Subcutaneous adipose tissue (tissue), 4 donors: ENCODE data around the gene GUK1. TPM values are rescaled to one million over a fixed set of nuclear protein-coding genes. Genes with fewer than 3 reads are reported as not detected.

Experiments
- total RNA-seq, 4 donors: library from RNA; depleted of rRNA; stranded (reverse); fragments of >200 nt; gene quantifications; one replicate each; pipeline ENCODE4 v1.1.0, GENCODE V29; 2016
- TF ChIP-seq, protein P1 (sequence below): fragments of 450-650 bp; IDR thresholded peaks from one replicate; pipeline ENCODE4 v1.5.1; 2016; ENCODE audit warnings: low read depth, mild to moderate bottlenecking, control low read depth, antibody characterized with exemption, moderate library complexity

The GUK1 gene, protein sequence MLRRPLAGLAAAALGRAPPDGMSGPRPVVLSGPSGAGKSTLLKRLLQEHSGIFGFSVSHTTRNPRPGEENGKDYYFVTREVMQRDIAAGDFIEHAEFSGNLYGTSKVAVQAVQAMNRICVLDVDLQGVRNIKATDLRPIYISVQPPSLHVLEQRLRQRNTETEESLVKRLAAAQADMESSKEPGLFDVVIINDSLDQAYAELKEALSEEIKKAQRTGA
- total RNA-seq, result 100 to 1,000 TPM; 179 to 306 (median 285) TPM

DNA sequence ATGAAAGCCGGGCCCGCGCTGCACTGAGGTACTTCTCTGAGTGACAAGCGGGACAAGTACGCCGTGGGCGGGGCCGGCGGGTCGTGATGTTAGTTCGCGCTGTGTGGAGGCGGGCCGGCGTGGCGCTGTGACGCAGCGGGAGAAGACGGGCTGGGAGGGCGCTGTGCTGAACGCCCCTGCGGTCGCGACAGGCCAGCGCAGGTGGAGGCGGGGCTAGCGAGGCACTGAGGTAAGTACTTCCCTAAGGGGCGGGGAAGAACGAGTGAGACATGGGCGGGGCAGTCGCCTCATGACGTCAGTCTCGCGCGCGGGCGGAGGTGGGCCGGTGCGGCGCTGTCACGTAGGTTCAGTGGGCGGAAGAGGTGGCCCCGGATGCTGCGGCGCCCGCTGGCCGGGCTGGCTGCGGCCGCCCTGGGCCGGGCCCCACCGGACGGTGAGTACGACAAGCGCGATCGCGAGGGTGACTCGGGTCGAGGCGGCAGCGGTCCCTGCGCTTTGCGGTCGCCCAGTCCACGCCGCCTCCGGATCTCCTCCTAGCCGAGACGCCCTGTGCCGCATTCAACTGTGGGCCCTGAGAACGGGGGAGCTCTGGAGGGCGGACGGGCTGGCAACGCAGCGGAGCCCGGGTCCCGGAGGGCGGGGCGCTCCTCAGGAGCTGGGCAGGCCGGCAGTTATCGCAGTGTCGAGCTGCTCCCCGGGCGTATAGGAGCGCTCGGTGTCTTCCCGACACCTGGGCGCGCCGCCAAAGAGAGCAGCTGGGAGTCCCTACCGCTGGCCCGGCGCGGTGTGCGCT, at the start of gene GUK1:
TSS of gene GUK1 (plus strand) at position 349 of the 793 bp plus-strand sequence. CDS start at position 373, 24 bp downstream.
- TF ChIP-seq, protein P1, sequence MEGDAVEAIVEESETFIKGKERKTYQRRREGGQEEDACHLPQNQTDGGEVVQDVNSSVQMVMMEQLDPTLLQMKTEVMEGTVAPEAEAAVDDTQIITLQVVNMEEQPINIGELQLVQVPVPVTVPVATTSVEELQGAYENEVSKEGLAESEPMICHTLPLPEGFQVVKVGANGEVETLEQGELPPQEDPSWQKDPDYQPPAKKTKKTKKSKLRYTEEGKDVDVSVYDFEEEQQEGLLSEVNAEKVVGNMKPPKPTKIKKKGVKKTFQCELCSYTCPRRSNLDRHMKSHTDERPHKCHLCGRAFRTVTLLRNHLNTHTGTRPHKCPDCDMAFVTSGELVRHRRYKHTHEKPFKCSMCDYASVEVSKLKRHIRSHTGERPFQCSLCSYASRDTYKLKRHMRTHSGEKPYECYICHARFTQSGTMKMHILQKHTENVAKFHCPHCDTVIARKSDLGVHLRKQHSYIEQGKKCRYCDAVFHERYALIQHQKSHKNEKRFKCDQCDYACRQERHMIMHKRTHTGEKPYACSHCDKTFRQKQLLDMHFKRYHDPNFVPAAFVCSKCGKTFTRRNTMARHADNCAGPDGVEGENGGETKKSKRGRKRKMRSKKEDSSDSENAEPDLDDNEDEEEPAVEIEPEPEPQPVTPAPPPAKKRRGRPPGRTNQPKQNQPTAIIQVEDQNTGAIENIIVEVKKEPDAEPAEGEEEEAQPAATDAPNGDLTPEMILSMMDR, result no peak

DNA sequence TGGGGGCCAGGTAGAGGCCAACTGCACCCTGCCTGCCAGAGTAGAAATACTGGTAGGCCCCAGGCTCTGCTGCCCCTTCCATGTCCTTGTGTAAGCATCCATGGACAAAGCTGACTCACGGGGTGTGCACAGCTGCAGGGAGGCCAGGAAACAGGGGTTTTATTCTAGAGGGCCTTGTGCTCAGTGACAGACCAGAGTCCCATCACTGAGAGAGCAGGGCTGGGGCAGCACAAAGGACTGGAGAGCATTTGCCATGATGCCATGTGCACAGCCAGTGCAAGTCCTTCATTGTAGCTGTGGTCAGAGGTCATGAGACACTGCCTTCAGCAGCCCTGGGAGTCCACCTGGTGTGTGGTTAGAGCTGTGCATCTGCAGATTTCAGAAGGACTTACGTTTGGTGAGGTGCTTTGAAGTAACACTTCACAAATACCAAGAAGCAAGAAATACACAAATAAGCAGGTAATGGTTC, 49.4 kb upstream of the GUK1 start:
- TF ChIP-seq, protein P1, result no peak

DNA sequence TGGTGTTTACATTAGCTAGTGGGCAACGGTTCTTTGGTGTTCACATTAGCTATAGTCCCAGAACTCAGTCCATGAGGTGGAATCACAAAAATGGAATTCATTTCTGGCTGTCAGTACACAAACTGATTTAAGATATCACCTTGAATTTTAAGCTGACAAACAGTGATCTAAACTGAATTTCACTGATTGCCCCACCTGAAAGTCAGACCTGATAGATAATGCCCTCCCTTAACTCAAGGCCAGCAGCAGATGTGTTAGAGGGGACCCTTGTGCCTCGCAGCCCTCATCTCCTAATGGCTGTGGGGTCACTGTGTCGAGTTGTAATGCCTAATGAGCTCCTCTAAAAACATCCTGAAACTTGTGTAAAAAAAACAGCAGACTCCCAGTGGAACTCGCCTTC, 49.0 kb upstream of the GUK1 start:
- TF ChIP-seq, protein P1, result no peak

DNA sequence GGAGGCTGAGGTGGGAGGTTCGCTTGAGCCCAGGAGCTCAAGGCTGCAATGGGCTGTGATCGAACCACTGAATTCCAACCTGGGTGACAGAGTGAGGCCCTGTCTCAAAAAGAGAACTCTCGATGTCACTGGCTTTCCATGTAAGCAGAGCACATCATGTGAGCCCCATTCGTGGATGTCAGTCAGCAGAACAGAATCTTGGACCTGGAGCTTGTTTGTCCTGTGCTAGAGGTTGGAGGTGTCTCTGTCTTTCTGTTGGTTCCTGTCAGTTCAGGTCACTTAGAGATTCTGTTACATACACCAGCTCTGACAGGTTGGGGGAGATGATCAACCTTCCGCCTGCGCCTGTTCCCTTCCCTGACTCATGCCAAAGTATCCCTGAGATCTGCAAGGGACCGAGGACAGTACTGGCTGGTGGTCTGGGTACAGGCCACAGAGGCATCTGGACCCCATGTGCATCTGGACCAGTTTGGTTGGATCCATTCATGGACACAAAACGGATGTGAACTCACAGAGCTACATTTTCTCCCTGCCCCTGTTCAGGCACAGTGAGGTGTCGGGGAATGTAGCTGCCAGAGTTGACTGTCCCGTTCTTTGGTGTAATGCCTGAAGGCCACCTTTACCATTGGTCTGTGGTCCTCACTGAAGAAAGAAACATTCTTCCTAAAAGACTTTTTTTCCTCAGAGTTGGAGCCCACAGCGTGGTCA, 47.6 kb upstream of the GUK1 start:
- TF ChIP-seq, protein P1, result no peak

DNA sequence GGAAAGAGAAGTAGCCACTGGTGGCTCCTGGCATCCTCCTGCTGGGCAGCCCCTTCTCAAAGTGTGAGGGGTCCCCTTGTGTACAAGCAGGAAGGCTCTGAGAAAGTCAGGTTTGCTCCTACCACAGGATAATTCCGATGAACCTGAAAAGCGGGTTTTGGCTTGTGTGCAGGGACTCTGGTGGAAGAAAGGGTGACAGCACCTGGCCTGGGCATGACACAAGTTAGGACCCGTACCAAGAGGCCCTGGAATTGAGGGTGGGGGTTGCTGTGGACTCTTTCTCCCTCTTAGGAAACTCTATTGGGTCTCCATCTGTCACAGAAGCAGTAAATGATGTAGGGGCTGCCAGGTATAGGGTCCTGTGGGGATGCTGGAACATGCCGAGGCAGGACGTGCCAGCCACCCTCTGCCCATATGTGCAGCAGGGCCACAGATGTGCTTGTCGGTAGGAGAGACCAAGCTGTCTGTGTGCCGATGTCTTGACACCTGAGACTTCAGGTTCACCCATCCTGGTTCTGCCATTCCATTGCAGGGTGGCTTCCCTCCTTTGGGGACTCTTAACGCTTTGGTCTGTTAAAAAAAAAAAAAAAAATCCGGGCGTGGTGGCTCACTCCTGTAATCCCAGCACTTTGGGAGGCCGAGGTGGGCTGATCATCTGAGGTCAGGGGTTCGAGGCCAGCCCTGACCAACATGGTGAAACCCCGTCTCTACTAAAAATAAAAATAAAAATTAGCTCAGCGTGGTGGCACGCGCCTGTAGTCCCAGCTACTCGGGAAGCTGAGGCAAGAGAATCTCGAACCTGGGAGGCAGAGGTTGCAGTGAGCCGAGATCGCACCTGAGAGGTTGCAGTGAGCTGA, 46.8 kb upstream of the GUK1 start:
- TF ChIP-seq, protein P1, result no peak

DNA sequence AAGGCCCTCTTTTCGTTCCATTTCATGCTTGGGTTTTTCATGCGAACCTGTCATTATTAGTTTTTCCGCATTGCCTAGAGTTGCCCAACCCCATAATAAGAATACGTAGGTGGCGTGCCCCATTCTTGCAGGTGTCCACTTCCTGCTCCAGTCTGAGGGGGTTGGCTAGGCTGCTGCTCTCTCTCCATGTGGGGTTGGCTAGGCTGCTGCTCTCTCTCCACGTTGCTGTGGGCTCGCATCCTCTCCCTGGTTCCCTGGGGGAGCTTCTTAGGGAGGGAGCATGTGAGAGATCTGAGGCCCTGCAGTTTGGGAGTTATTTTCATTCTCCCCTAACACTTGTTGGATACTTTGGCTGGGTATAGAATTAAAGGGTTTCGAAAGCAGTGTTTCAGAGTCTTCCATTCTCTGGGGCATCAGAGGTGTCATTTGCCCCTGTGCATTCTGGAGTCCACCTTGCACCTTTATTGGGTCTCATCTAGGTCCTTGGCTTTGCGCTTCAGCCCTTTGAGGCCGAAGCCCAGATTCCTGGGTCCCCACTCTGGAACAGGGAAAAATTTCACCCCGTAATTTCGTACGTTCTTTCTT, 45.6 kb upstream of the GUK1 start:
- TF ChIP-seq, protein P1, result no peak
